Lower leg skin (tissue), 4 donors: ENCODE data around the gene ZNF341. TPM values are rescaled to one million over a fixed set of nuclear protein-coding genes. Genes with fewer than 3 reads are reported as not detected.

Experiments
- DNase-seq, 2 donors: peaks; one replicate each; pipeline ENCODE4 v3.0.0-alpha.2; 2019; ENCODE audit warnings: low spot score in 2 of 2
- H3K4me3 ChIP-seq: fragments of 200-600 bp; sonication (generic); 2 replicates; pipeline ENCODE4 v1.5.1; 2017; ENCODE audit warnings: mild to moderate bottlenecking, low read depth; ENCODE audit not compliant: poor library complexity, severe bottlenecking
- CTCF ChIP-seq, 3 donors: fragments of 450-650 bp; IDR thresholded peaks; one replicate each; pipeline ENCODE4 v1.5.1; 2016; ENCODE audit warnings: antibody characterized with exemption in 3 of 3, mild to moderate bottlenecking in 3 of 3, moderate library complexity in 2 of 3
- POLR2A ChIP-seq, 2 donors: fragments of 450-650 bp; IDR thresholded peaks; one replicate each; pipeline ENCODE4 v1.6.1; 2016 to 2017; ENCODE audit warnings: antibody characterized with exemption in 2 of 2, mild to moderate bottlenecking in 1 of 2, moderate library complexity in 1 of 2
- WGBS, 2 donors: methylation state at CpG; one replicate each; pipeline ENCODE4 v1.1.5; 2018; 5-methylcytosine and 5-hydroxymethylcytosine counted together
- intact Hi-C: fragments of 100-400 bp; cut with DNase I; formaldehyde crosslinking; loops from one replicate; pipeline ENCODE4 v1.15.0; 2023; ENCODE audit warnings: low total_unique reads
- total RNA-seq, 4 donors: library from RNA; depleted of rRNA; stranded (reverse); fragments of >200 nt; gene quantifications; one replicate each; pipeline ENCODE4 v1.1.0, GENCODE V29; 2016

ZNF341 gene
- total RNA-seq, 4 donors from 2014 or later, result 3.5 to 5.4 (median 4.2) TPM

GRCh38 chr20:33815671-33816070 is 83.9 kb downstream of the ZNF341 start:
- 83 to 84% methylated on average over 3 of the region's 3 CpGs for WGBS, 2 donors
- DNase-seq, result no peak
- intact Hi-C loops, result no loop called here

GRCh38 chr20:33816191-33816590 is 84.4 kb downstream of the ZNF341 start:
- WGBS, 2 donors, result 76 to 83% methylated on average over 1 of the region's 1 CpG
- intact Hi-C loops, result no loop called here
- TF ChIP-seq CTCF (IDR thresholded peaks at IDR 0.05) (no peak), POLR2A (IDR thresholded peaks at IDR 0.05) (no peak)
- no peak for DNase-seq
- no peak overlapping the region for H3K4me3 ChIP-seq

More at GRCh38 chr20:33815671-33816070, 83.9 kb downstream of the ZNF341 start:
- H3K4me3 ChIP-seq, result no peak overlapping the region
- TF ChIP-seq CTCF (IDR thresholded peaks at IDR 0.05) (no peak), POLR2A (IDR thresholded peaks at IDR 0.05) (no peak)

DNA sequence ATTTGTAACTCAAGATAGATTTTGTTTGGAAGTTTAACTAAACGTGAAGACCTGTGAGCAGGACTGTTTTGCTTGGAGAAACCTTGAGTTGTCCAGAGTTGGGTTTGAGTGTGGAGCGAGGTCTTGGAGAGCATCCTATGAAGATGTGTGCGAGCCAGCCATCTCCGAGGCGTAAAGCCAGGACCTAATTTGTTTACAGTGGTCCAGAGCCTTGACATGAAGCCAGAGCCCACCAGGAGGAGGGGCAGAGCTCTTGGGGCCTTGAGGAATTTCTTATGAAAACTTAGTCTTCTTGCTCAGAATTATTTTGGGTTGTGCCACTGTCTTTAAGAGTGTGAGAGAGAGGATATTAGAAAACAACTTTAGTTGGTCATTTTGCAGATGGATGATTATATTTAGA is 85.6 kb downstream of the ZNF341 start:
- DNase-seq, result no peak
- WGBS, 2 donors, result 75 to 76% methylated on average over 5 of the region's 5 CpGs
- no peak for TF ChIP-seq CTCF (IDR thresholded peaks at IDR 0.05)
- no peak for TF ChIP-seq POLR2A (IDR thresholded peaks at IDR 0.05)
- no peak overlapping the region for H3K4me3 ChIP-seq
- intact Hi-C loops, result no loop called here

DNA sequence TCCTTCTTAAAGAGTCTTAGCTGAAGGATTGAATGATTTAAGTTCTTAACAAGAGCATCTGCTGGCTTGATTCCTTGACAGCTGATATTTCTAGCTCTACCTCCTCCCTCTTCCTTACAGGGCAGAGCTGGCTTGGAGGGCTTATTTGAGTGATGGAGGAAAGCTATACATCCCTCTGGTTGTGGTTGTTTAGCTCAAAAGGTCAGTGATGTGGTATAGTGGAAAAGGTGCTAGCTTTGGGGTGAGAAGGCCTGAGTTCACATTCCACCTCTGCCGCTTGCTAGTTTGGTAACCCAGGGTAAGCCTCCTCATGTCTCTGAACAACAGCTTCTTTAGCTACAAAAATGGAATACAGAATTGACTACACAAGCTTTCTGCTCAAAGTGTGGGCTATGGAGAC is 87.7 kb downstream of the ZNF341 start:
- 100% methylated on average over 1 of the region's 1 CpG for WGBS, 2 donors
- intact Hi-C loops, result no loop called here
- H3K4me3 ChIP-seq, result no peak overlapping the region
- DNase-seq, result no peak
- TF ChIP-seq CTCF (IDR thresholded peaks at IDR 0.05), result no peak
- no peak for TF ChIP-seq POLR2A (IDR thresholded peaks at IDR 0.05)

- intact Hi-C loops, result no loop called here
- WGBS, 2 donors, result 92 to 95% methylated on average over 1 of the region's 1 CpG
- no peak for DNase-seq
- TF ChIP-seq CTCF (IDR thresholded peaks at IDR 0.05), result no peak
- TF ChIP-seq POLR2A (IDR thresholded peaks at IDR 0.05), result no peak
- no peak overlapping the region for H3K4me3 ChIP-seq
These were observed 88.6 kb downstream of the ZNF341 start for GRCh38 chr20:33820362-33820761.

GRCh38 chr20:33821270-33821836 is 89.6 kb downstream of the ZNF341 start:
- H3K4me3 ChIP-seq, result no peak overlapping the region
- DNase-seq, result no peak
- WGBS, 2 donors, result 56 to 61% methylated on average over 4 of the region's 4 CpGs
- no peak for TF ChIP-seq CTCF (IDR thresholded peaks at IDR 0.05)
- no peak for TF ChIP-seq POLR2A (IDR thresholded peaks at IDR 0.05)
- intact Hi-C loops, result no loop called here
